K562 treated with DMSO at 1 percent for 4 hours (cell line): Measurements from ENCODE around the gene OOEP. TPM values are rescaled to one million over a fixed set of nuclear protein-coding genes. Genes with fewer than 3 reads are reported as not detected.

Experiments used
- total RNA-seq: library from RNA; unstranded; fragments of 300-600 nt; gene quantifications from 2 replicates; pipeline ENCODE4 v1.2.3, GENCODE V29; 2022; ENCODE audit not compliant: insufficient read depth

The OOEP gene
- total RNA-seq = not detected in 2 replicates

DNA sequence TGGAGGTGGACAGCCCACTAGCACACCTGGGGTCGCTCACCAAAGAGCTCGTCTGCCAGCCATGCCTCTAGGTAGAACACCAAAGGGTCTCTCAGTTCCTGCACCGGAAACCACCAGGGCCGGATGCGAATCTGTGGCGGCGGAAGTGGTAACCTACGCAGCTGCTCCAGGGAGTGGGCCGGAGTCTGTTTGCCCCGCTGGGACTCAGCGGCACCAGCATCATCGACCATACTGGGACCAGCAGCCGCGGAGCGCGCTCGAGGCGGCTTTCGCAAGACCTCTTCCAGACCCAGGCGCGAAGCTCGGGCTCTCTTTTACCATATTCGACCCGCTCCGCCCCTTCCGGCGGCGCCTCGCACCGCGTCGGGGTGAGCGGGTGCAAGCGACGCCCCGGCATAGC is at the start of gene OOEP:
Gene OOEP, minus strand, starts transcription at position 335 of the 400 bp plus-strand sequence. Its CDS starts 105 bp downstream, at position 230.

DNA sequence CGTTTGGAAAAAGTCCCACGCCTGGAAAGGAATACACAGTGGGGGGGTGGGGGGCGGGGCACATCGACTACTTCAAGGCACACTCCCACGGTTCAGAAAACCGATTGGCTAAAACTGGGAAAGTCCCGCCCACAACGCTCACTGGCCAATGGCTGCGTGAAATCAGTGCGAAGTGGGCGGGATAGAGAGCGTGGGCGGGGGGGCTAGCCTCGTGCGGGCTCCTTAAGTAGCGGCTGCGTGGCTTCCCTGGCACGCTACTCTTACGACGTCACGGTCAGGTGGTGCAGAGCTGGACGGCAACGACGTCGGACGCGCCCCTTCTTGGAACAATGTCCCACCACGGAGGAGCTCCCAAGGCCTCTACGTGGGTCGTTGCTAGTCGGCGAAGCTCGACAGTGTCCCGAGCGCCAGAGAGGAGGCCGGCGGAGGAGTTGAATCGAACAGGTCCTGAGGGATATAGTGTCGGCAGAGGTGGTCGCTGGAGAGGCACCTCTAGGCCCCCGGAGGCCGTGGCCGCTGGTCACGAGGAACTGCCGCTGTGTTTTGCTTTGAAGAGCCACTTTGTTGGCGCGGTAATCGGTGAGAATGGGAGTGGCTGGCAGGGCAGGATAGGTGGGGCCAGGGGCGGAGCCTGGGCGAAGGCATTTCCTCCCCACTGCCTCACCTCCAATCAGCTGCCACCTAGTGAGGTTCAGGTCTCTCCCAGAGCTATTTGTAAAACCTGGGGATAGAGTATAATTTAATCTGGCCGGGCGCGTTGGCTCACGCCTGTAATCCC is 25.1 kb upstream of the OOEP start, which contains the start of gene DDX43:
Gene DDX43, plus strand, starts transcription at position 252 of the 778 bp plus-strand sequence. Its CDS starts 78 bp downstream, at position 330.

DNA sequence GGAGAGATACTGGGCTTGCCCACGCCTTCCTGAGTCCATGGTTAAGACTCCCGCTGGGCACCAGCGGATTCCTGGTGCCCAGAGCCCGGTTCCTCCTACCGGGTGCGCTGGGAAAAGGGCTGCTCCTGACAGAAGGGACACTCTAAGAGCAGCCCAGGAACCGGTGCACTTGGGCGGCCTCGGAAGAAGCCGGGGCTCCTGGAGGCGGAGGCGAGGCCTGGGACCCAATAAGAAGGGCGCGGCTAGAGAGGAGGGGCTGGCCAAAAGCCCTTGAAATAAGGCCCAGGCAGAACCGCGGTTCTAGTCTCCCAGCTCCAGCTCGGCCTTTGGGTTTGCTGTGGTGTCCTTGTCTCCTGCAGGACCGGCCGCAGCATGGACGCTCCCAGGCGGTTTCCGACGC is 7.3 kb downstream of the OOEP start, which contains the start of gene KHDC3L:
Gene KHDC3L, plus strand, starts transcription at position 301 of the 400 bp plus-strand sequence. Its CDS starts 72 bp downstream, at position 373.

DNA sequence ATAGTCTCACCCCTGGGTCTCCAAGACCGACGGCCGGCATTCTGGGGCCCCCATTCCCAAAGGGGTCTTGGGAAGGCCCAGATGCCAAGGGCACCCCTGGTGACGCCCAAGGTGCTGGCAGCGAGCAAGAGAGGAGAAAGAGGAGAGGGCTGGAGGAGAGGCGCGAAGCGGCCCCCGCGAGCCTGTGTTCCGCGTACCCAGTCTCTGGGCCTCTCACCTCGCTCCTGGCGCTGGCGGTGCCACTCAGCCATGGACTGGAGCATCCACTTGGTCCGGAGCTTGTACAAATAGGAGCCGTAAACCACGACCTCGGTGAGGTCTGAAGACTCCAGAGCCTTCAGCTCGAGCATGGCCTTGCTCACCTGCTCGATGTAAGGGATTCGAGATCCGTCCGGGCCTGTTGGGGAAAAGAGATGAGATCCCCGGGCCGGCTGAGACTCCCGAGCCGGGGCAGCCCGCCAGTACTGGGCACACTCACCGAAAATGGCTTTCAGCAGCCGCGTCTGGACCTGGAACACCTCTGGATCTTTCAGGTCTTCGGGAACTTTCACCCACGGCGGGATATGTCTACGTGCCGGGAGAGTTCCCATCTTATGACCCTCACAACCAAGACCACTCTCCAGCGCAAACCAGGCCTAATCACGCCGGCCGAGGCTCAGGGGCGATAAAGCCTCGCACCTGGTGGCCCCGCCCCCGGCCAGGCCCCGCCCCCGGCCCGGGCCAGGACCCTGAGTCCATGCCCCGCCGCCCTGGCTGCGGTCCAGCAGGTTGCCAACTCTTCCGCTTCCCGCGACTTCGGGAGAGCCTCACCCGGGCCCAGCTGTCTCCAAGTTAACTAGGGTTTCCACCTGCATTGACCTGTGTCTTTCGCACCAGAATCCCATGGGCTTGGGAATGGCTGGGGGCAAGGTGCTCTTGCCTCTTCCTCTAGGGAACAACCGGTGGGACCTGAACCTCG is 15.8 kb downstream of the OOEP start, which contains the start of gene DPPA5:
Gene DPPA5, minus strand, starts transcription at position 641 of the 958 bp plus-strand sequence. Its CDS starts 51 bp downstream, at position 590.

Other genes starting within 250 kb of the OOEP start
- not detected in 2 replicates for gene KHDC1L, start 144.4 kb downstream of the OOEP start, total RNA-seq
- 12.5 and 18.9 TPM in 2 replicates for gene KHDC1, start 106.7 kb downstream of the OOEP start, total RNA-seq
- not detected in 2 replicates for gene DPPA5, start 15.6 kb downstream of the OOEP start, total RNA-seq
- gene KHDC3L, start 7.2 kb downstream of the OOEP start, total RNA-seq = not detected in 2 replicates
- 0.67 TPM in 1 of 2 replicates, not detected in the other for gene DDX43, start 24.9 kb upstream of the OOEP start, total RNA-seq
- gene CGAS, start 82.4 kb upstream of the OOEP start, total RNA-seq = not detected in 2 replicates
- 27.6 and 29.3 TPM in 2 replicates for gene MTO1, start 91.8 kb upstream of the OOEP start, total RNA-seq
- gene EEF1A1, start 151.1 kb upstream of the OOEP start, total RNA-seq = 20,128 and 20,812 TPM in 2 replicates